HepG2 (cell line): ENCODE measurements around the gene ZNF71. TPM values are rescaled to one million over a fixed set of nuclear protein-coding genes. Genes with fewer than 3 reads are reported as not detected.

ENCODE experiments used
- ASH2L ChIP-seq: fragments of 300-600, 200-600 bp; sonication (generic); IDR thresholded peaks from 2 replicates; pipeline ENCODE4 v1.7.0; 2017; ENCODE audit warnings: low read depth, mild to moderate bottlenecking, moderate library complexity, mixed read lengths, low read length; ENCODE audit not compliant: insufficient read length
- HOXA9 ChIP-seq: sonication (generic); formaldehyde crosslinking; IDR thresholded peaks from 2 replicates; pipeline ENCODE4 v1.8.1; 2022; ENCODE audit warnings: missing genetic modification reagents, mild to moderate bottlenecking, moderate library complexity, borderline replicate concordance
- LRRFIP1 ChIP-seq: sonication (generic); formaldehyde crosslinking; conservative IDR thresholded peaks from 2 replicates; pipeline ENCODE4 v1.4.0; 2020; ENCODE audit warnings: missing genetic modification reagents
- MEIS1 ChIP-seq: sonication (generic); formaldehyde crosslinking; IDR thresholded peaks from 2 replicates; pipeline ENCODE4 v1.9.0; 2021; ENCODE audit warnings: mild to moderate bottlenecking, missing genetic modification reagents, moderate library complexity, borderline replicate concordance
- SCMH1 ChIP-seq: sonication (generic); formaldehyde crosslinking; IDR thresholded peaks from 2 replicates; pipeline ENCODE4 v1.9.0; 2021; ENCODE audit warnings: missing genetic modification reagents, mild to moderate bottlenecking, borderline replicate concordance
- SMAD3 ChIP-seq: sonication (generic); formaldehyde crosslinking; IDR thresholded peaks from 2 replicates; pipeline ENCODE4 v1.4.0; 2020; ENCODE audit warnings: missing genetic modification reagents
- SOX13 ChIP-seq, 3 experiments: fragments of 450-650 bp in 1 of 3; sonication (generic) in 1 of 3; formaldehyde crosslinking in 1 of 3; IDR thresholded peaks in 2 of 3; conservative IDR thresholded peaks in 1 of 3; 2 replicates each; pipeline versions ENCODE4 v1.5.0 to v1.6.1; 2016 to 2020; ENCODE audit warnings: antibody characterized with exemption in 1 of 3, mild to moderate bottlenecking in 1 of 3, missing compliant biosample characterization in 1 of 3, missing genetic modification reagents in 1 of 3, moderate library complexity in 1 of 3
- ZNF256 ChIP-seq: sonication (generic); formaldehyde crosslinking; conservative IDR thresholded peaks from 2 replicates; pipeline ENCODE4 v1.4.0; 2020; ENCODE audit warnings: missing genetic modification reagents
- ZNF44 ChIP-seq: sonication (generic); formaldehyde crosslinking; IDR thresholded peaks from 2 replicates; pipeline ENCODE4 v1.5.1; 2020; ENCODE audit warnings: mild to moderate bottlenecking, missing genetic modification reagents
- ZNF678 ChIP-seq: sonication (generic); formaldehyde crosslinking; IDR thresholded peaks from 2 replicates; pipeline ENCODE4 v1.4.0; 2020; ENCODE audit warnings: mild to moderate bottlenecking, missing genetic modification reagents
- ZNF773 ChIP-seq: sonication (generic); formaldehyde crosslinking; IDR thresholded peaks from 2 replicates; pipeline ENCODE4 v1.4.0; 2020; ENCODE audit warnings: missing genetic modification reagents, borderline replicate concordance
- ZNF792 ChIP-seq: IDR thresholded peaks from 2 replicates; pipeline ENCODE4 v1.6.1; 2016
- ZXDC ChIP-seq: sonication (generic); formaldehyde crosslinking; IDR thresholded peaks from 2 replicates; pipeline ENCODE4 v1.5.0; 2020; ENCODE audit warnings: mild to moderate bottlenecking, missing genetic modification reagents
- polyA plus RNA-seq, 8 experiments: library from polyadenylated mRNA; depleted of rRNA in 3 of 8; stranded (reverse) in 7 of 8; unstranded in 1 of 8; fragments of >200 nt; fragmentation: Illumina TruSeq in 4 of 8; extraction: Trizol in 4 of 8; gene quantifications; 2 replicates each; pipeline versions ENCODE4 v1.2.1 to v1.2.3, GENCODE V29; 2011 to 2016; ENCODE audit warnings: low read depth in 4 of 8, missing spikeins in 1 of 8, mixed read lengths in 1 of 8; ENCODE audit not compliant: insufficient read depth in 1 of 8
- total RNA-seq, 5 experiments: library from RNA; depleted of rRNA; stranded (reverse); fragments of >200 nt; fragmentation: Illumina TruSeq; extraction: Trizol; gene quantifications; 2 replicates each; pipeline ENCODE4 v1.2.3, GENCODE V29; 2016; ENCODE audit warnings: low read depth in 1 of 5
- TF ChIP-seq, protein P1 (sequence below): sonication (generic); formaldehyde crosslinking; IDR thresholded peaks from 2 replicates; pipeline ENCODE4 v1.4.0; 2020; ENCODE audit warnings: missing genetic modification reagents
- TF ChIP-seq, protein P2 (sequence below): sonication (generic); formaldehyde crosslinking; IDR thresholded peaks from 2 replicates; pipeline ENCODE4 v1.8.1; 2023; ENCODE audit warnings: mild to moderate bottlenecking, missing genetic modification reagents
- TF ChIP-seq, protein P3 (sequence below): sonication (generic); formaldehyde crosslinking; IDR thresholded peaks from 2 replicates; pipeline ENCODE4 v1.4.0; 2020; ENCODE audit warnings: mild to moderate bottlenecking, missing genetic modification reagents

ZNF71 gene
- total and polyA plus RNA-seq, 2 of the 13 experiments (the other 11 are each of a cell fraction or from before 2014, with no cell fraction given): 2.2 to 4.4 TPM

DNA sequence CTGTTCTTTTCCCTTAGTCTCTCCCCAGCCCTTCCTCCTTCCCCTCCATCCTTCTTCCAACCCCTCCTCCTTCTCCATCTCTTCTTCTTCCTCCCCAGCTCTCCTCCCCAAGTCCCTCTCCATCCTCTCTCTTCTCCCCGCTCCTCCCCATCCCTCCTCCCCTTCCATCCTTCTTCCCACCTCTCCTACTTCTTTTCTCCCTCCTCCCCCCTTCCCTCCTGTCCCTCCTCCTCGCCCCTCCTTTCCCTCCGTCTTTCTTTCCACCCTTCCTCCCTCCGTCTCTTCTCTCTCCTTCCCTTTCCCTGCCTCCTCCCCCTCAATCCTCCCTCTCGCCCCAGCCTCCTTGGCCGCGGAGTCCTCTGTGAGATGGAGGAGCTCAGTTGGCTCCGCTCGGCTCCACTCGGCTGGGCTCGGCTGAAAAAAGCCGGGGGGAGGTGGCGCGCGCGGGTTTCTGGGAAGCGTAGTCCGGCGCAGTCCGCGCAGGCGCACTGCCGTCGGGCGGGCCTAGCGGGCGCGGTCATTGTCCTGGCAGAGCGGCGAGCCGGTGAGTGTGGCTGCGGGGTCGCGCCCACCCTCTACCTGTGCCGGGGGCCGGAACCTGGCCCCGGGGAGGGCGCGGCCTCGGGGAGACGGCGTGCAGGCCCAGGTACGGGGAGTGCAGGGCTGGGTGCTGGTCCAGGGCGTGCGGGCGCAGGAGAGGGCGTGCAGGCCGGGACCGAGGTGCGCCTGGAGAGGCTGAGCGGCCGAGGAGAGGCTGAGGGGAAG, at the start of gene ZNF71 (continued):
- no peak for TF ChIP-seq LRRFIP1 (CRISPR knock-in tag)
- TF ChIP-seq, protein P1, sequence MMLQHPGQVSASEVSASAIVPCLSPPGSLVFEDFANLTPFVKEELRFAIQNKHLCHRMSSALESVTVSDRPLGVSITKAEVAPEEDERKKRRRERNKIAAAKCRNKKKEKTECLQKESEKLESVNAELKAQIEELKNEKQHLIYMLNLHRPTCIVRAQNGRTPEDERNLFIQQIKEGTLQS (CRISPR knock-in tag): 0 out of 2 replicates have a peak, but pooled peaks have one; percentile 9
- no peak; the same call in 1 of the 2 replicates for TF ChIP-seq HOXA9 (CRISPR knock-in tag)
- TF ChIP-seq ZNF773: peak; percentile 76; the same call in 1 of the 2 replicates
- 0 out of 2 replicates have a peak, but pooled peaks have one; percentile 50 for TF ChIP-seq ZNF256 (CRISPR knock-in tag)
- no peak for TF ChIP-seq ZNF678
- TF ChIP-seq ZXDC (CRISPR knock-in tag): no peak
- 0 out of 2 replicates have a peak, but pooled peaks have one; percentile 56 for TF ChIP-seq ZNF44 (CRISPR knock-in tag)
- TF ChIP-seq, protein P2, sequence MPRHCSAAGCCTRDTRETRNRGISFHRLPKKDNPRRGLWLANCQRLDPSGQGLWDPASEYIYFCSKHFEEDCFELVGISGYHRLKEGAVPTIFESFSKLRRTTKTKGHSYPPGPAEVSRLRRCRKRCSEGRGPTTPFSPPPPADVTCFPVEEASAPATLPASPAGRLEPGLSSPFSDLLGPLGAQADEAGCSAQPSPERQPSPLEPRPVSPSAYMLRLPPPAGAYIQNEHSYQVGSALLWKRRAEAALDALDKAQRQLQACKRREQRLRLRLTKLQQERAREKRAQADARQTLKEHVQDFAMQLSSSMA (CRISPR knock-in tag): no peak
- no peak for TF ChIP-seq SCMH1 (CRISPR knock-in tag)
- TF ChIP-seq MEIS1 (CRISPR knock-in tag): no peak
- peak; percentile 32; the same call in 1 of the 2 replicates for TF ChIP-seq ZNF792 (CRISPR knock-in tag)
- TF ChIP-seq, protein P3, sequence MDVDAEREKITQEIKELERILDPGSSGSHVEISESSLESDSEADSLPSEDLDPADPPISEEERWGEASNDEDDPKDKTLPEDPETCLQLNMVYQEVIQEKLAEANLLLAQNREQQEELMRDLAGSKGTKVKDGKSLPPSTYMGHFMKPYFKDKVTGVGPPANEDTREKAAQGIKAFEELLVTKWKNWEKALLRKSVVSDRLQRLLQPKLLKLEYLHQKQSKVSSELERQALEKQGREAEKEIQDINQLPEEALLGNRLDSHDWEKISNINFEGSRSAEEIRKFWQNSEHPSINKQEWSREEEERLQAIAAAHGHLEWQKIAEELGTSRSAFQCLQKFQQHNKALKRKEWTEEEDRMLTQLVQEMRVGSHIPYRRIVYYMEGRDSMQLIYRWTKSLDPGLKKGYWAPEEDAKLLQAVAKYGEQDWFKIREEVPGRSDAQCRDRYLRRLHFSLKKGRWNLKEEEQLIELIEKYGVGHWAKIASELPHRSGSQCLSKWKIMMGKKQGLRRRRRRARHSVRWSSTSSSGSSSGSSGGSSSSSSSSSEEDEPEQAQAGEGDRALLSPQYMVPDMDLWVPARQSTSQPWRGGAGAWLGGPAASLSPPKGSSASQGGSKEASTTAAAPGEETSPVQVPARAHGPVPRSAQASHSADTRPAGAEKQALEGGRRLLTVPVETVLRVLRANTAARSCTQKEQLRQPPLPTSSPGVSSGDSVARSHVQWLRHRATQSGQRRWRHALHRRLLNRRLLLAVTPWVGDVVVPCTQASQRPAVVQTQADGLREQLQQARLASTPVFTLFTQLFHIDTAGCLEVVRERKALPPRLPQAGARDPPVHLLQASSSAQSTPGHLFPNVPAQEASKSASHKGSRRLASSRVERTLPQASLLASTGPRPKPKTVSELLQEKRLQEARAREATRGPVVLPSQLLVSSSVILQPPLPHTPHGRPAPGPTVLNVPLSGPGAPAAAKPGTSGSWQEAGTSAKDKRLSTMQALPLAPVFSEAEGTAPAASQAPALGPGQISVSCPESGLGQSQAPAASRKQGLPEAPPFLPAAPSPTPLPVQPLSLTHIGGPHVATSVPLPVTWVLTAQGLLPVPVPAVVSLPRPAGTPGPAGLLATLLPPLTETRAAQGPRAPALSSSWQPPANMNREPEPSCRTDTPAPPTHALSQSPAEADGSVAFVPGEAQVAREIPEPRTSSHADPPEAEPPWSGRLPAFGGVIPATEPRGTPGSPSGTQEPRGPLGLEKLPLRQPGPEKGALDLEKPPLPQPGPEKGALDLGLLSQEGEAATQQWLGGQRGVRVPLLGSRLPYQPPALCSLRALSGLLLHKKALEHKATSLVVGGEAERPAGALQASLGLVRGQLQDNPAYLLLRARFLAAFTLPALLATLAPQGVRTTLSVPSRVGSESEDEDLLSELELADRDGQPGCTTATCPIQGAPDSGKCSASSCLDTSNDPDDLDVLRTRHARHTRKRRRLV (CRISPR knock-in tag): no peak
- no peak for TF ChIP-seq SOX13 (IDR thresholded peaks at IDR 0.05)
- 0 out of 4 replicates have a peak, but pooled peaks of 1 of the 2 experiments have one; percentile 11 for TF ChIP-seq SOX13 (CRISPR knock-in tag; conservative IDR thresholded peaks at IDR 0.05 in 1 of 2, IDR thresholded peaks at IDR 0.05 in 1 of 2)
- no peak for TF ChIP-seq SMAD3 (CRISPR knock-in tag)
- TF ChIP-seq ASH2L: peak; percentile 64
